NB4 (cell line): ENCODE results near the gene OCLN.

Source experiments
- DNase-seq: peaks from one replicate; pipeline ENCODE4 v3.0.0; 2010; ENCODE audit warnings: low read depth
- H3K4me3 ChIP-seq: one replicate; pipeline ENCODE4 v1.5.1; 2011; ENCODE audit warnings: mild to moderate bottlenecking, low read depth, low read length, moderate library complexity
- CTCF ChIP-seq: IDR thresholded peaks from one replicate; pipeline ENCODE4 v1.5.1; 2012; ENCODE audit warnings: low read depth, low read length
- MAX ChIP-seq: IDR thresholded peaks from 2 replicates; pipeline ENCODE4 v1.6.1; 2011; ENCODE audit warnings: low read depth, low read length
- MYC ChIP-seq: IDR thresholded peaks from 2 replicates; pipeline ENCODE4 v1.6.1; 2011; ENCODE audit warnings: low read depth, low read length
- POLR2A ChIP-seq: IDR thresholded peaks from 2 replicates; pipeline ENCODE4 v1.6.1; 2011; ENCODE audit warnings: mild to moderate bottlenecking; ENCODE audit not compliant: insufficient read length; ENCODE audit errors: extremely low read depth

OCLN gene

GRCh38 chr5:69491027-69491426, 1.6 kb upstream of the OCLN start:
- TF ChIP-seq CTCF (no peak), MAX (no peak), POLR2A (no peak), MYC (no peak)
- no peak for DNase-seq
- H3K4me3 ChIP-seq = no peak overlapping the region

GRCh38 chr5:69491838-69492390, 676 bp upstream of the OCLN start:
- no peak overlapping the region for H3K4me3 ChIP-seq
- TF ChIP-seq MYC (no peak), MAX (no peak), POLR2A (no peak), CTCF (no peak)
- no peak for DNase-seq

- peak overlapping the region; percentile 50 for H3K4me3 ChIP-seq
- DNase-seq = peak; percentile 50
Measured at GRCh38 chr5:69492923-69493395, 369 bp downstream of the OCLN start.

GRCh38 chr5:69493396-69494133, 975 bp downstream of the OCLN start:
- no peak for TF ChIP-seq POLR2A
- no peak for TF ChIP-seq CTCF
- no peak for TF ChIP-seq MAX
- TF ChIP-seq MYC = no peak
- DNase-seq = peak; percentile 55
- peak overlapping the region; percentile 50 for H3K4me3 ChIP-seq

More at GRCh38 chr5:69492923-69493395, 369 bp downstream of the OCLN start:
- TF ChIP-seq MAX (no peak), POLR2A (no peak), MYC (no peak), CTCF (no peak)

- H3K4me3 ChIP-seq = no peak overlapping the region
- TF ChIP-seq MAX (no peak), POLR2A (no peak), MYC (no peak), CTCF (no peak)
- DNase-seq = no peak
Measured at GRCh38 chr5:69494452-69494851, 1.9 kb downstream of the OCLN start.
